H9 (cell line): ENCODE measurements around the gene TRPV6. TPM values are rescaled to one million over a fixed set of nuclear protein-coding genes. Genes with fewer than 3 reads are reported as not detected.

Source experiments
- DNase-seq: peaks from one replicate; pipeline ENCODE4 v3.0.0-alpha.2; 2017
- H2AFZ ChIP-seq: one replicate; pipeline ENCODE4 v1.6.1; 2013; ENCODE audit warnings: mild to moderate bottlenecking, low read length, control low read depth, moderate library complexity
- H2AK5ac ChIP-seq: 2 replicates; pipeline ENCODE4 v1.6.1; 2013; ENCODE audit warnings: low read length, control low read depth, mixed read lengths; ENCODE audit not compliant: insufficient read length
- H2BK120ac ChIP-seq: one replicate; pipeline ENCODE4 v1.6.1; 2013; ENCODE audit warnings: low read depth, mild to moderate bottlenecking, low read length, control low read depth, inconsistent platforms; ENCODE audit not compliant: poor library complexity, severe bottlenecking
- H2BK12ac ChIP-seq: 2 replicates; pipeline ENCODE4 v1.6.1; 2013; ENCODE audit warnings: low read length, control low read depth, mixed read lengths, low read depth; ENCODE audit not compliant: insufficient read length
- H2BK15ac ChIP-seq: 2 replicates; pipeline ENCODE4 v1.6.1; 2013; ENCODE audit warnings: low read depth, low read length, control low read depth
- H2BK20ac ChIP-seq: one replicate; pipeline ENCODE4 v1.6.1; 2013; ENCODE audit warnings: low read depth, mild to moderate bottlenecking, low read length, control low read depth, inconsistent platforms; ENCODE audit not compliant: poor library complexity, severe bottlenecking
- H2BK5ac ChIP-seq: 2 replicates; pipeline ENCODE4 v1.6.1; 2013; ENCODE audit warnings: low read length, control low read depth, mixed read lengths; ENCODE audit not compliant: insufficient read length
- H3K14ac ChIP-seq: 2 replicates; pipeline ENCODE4 v1.6.1; 2013; ENCODE audit warnings: low read length, control low read depth; ENCODE audit not compliant: insufficient read depth
- H3K18ac ChIP-seq: 2 replicates; pipeline ENCODE4 v1.6.1; 2013; ENCODE audit warnings: low read depth, mild to moderate bottlenecking, mixed read lengths, low read length, control low read depth; ENCODE audit not compliant: insufficient read length
- H3K23ac ChIP-seq: 2 replicates; pipeline ENCODE4 v1.6.1; 2013; ENCODE audit warnings: low read length, control low read depth, mixed read lengths, low read depth; ENCODE audit not compliant: insufficient read length
- H3K23me2 ChIP-seq: 2 replicates; pipeline ENCODE4 v1.6.1; 2013; ENCODE audit warnings: low read depth, mild to moderate bottlenecking, mixed read lengths, low read length, control low read depth; ENCODE audit not compliant: insufficient read length, poor library complexity, severe bottlenecking
- H3K27ac ChIP-seq: 2 replicates; pipeline ENCODE4 v1.5.1; 2013; ENCODE audit warnings: low read length, control low read depth, mixed read lengths, low read depth; ENCODE audit not compliant: insufficient read length
- H3K27me3 ChIP-seq: 2 replicates; pipeline ENCODE4 v1.6.1; 2013; ENCODE audit warnings: low read length, control low read depth, inconsistent platforms; ENCODE audit not compliant: insufficient read depth
- H3K4ac ChIP-seq: 2 replicates; pipeline ENCODE4 v1.6.1; 2013; ENCODE audit warnings: low read depth, mild to moderate bottlenecking, control low read depth, inconsistent platforms, low read length, moderate library complexity
- H3K4me1 ChIP-seq: 2 replicates; pipeline ENCODE4 v1.6.1; 2013; ENCODE audit warnings: low read length, control low read depth, inconsistent platforms; ENCODE audit not compliant: insufficient read depth
- H3K4me2 ChIP-seq: 2 replicates; pipeline ENCODE4 v1.6.1; 2013; ENCODE audit warnings: low read length, control low read depth, mixed read lengths; ENCODE audit not compliant: insufficient read length, insufficient read depth
- H3K56ac ChIP-seq: 2 replicates; pipeline ENCODE4 v1.6.1; 2013; ENCODE audit warnings: low read depth, mild to moderate bottlenecking, mixed read lengths, low read length, control low read depth; ENCODE audit not compliant: insufficient read length
- H3K79me1 ChIP-seq: 2 replicates; pipeline ENCODE4 v1.6.1; 2013; ENCODE audit warnings: low read depth, mild to moderate bottlenecking, moderate library complexity, low read length, control low read depth, inconsistent platforms; ENCODE audit not compliant: insufficient read depth, poor library complexity, severe bottlenecking
- H3K79me2 ChIP-seq: 2 replicates; pipeline ENCODE4 v1.6.1; 2013; ENCODE audit warnings: low read length, control low read depth, inconsistent platforms; ENCODE audit not compliant: insufficient read depth
- H3K9ac ChIP-seq: 2 replicates; pipeline ENCODE4 v1.6.1; 2013; ENCODE audit warnings: low read length, control low read depth, mixed read lengths; ENCODE audit not compliant: insufficient read length; ENCODE audit errors: extremely low read depth
- H3K9me3 ChIP-seq: one replicate; pipeline ENCODE4 v1.6.1; 2013; ENCODE audit warnings: low read depth, low read length, inconsistent platforms; ENCODE audit not compliant: control insufficient read depth
- H3T11ph ChIP-seq: one replicate; pipeline ENCODE4 v1.6.1; 2013; ENCODE audit warnings: mild to moderate bottlenecking, low read length, control low read depth, inconsistent platforms
- H4K20me1 ChIP-seq: one replicate; pipeline ENCODE4 v1.6.1; 2013; ENCODE audit not compliant: control insufficient read depth, insufficient read length, insufficient read depth
- H4K5ac ChIP-seq: 2 replicates; pipeline ENCODE4 v1.6.1; 2013; ENCODE audit warnings: low read depth, mild to moderate bottlenecking, mixed read lengths, low read length, control low read depth; ENCODE audit not compliant: insufficient read length
- H4K8ac ChIP-seq: replicated peaks from 2 replicates; pipeline ENCODE4 v1.6.1; 2013; ENCODE audit warnings: low read length, control low read depth, mixed read lengths, low read depth; ENCODE audit not compliant: insufficient read length
- H4K91ac ChIP-seq: 2 replicates; pipeline ENCODE4 v1.6.1; 2013; ENCODE audit warnings: low read depth, mild to moderate bottlenecking, moderate library complexity, mixed read lengths, low read length, control low read depth; ENCODE audit not compliant: insufficient read length
- H3K27ac Mint-ChIP-seq, 3 experiments: 2 replicates in 2 of 3; 3 replicates in 1 of 3; pipeline ENCODE4 v1.8.0; 2020 to 2021; ENCODE audit warnings: mixed read lengths in 3 of 3, mild to moderate bottlenecking in 1 of 3, moderate library complexity in 1 of 3
- H3K27me3 Mint-ChIP-seq: 2 replicates; pipeline ENCODE4 v1.8.0; 2021; ENCODE audit warnings: low read depth, mild to moderate bottlenecking, moderate library complexity, mixed read lengths
- H3K36me3 Mint-ChIP-seq, 3 experiments: 2 replicates in 2 of 3; 3 replicates in 1 of 3; pipeline ENCODE4 v1.8.0; 2020 to 2021; ENCODE audit warnings: low read depth in 3 of 3, mixed read lengths in 3 of 3; ENCODE audit not compliant: insufficient read depth in 1 of 3
- H3K4me1 Mint-ChIP-seq, 2 experiments: 2 replicates each; pipeline ENCODE4 v1.8.0; 2020; ENCODE audit warnings: mixed read lengths in 2 of 2
- H3K4me3 Mint-ChIP-seq, 2 experiments: 2 replicates in 1 of 2; 3 replicates in 1 of 2; pipeline ENCODE4 v1.8.0; 2020 to 2021; ENCODE audit warnings: mild to moderate bottlenecking in 2 of 2, mixed read lengths in 2 of 2, moderate library complexity in 1 of 2
- H3K9me3 Mint-ChIP-seq, 2 experiments: 2 replicates in 1 of 2; 3 replicates in 1 of 2; pipeline ENCODE4 v1.8.0; 2020; ENCODE audit warnings: mild to moderate bottlenecking in 2 of 2, mixed read lengths in 2 of 2, moderate library complexity in 1 of 2
- WGBS: extraction: QIAGEN DNeasy Blood & Tissue Kit; methylation state at CpG from one replicate; pipeline ENCODE4 v1.1.7; 2013; ENCODE audit warnings: missing lambda C conversion rate, low lambda C conversion rate, mixed read lengths; ENCODE audit not compliant: insufficient read length; ENCODE audit errors: extremely low coverage; 5-methylcytosine and 5-hydroxymethylcytosine counted together
- total RNA-seq: library from RNA; stranded (reverse); gene quantifications from 2 replicates; pipeline ENCODE4 v1.2.1, GENCODE V29; 2021
- TF ChIP-seq, protein P1 (sequence below): fragments of 200-600 bp; sonication (generic); conservative IDR thresholded peaks from 3 replicates; pipeline ENCODE4 v1.8.0; 2021; ENCODE audit warnings: antibody characterized with exemption, mild to moderate bottlenecking

TRPV6 gene
- total RNA-seq, 1 experiment from 2014 or later, result 0.61 TPM

DNA sequence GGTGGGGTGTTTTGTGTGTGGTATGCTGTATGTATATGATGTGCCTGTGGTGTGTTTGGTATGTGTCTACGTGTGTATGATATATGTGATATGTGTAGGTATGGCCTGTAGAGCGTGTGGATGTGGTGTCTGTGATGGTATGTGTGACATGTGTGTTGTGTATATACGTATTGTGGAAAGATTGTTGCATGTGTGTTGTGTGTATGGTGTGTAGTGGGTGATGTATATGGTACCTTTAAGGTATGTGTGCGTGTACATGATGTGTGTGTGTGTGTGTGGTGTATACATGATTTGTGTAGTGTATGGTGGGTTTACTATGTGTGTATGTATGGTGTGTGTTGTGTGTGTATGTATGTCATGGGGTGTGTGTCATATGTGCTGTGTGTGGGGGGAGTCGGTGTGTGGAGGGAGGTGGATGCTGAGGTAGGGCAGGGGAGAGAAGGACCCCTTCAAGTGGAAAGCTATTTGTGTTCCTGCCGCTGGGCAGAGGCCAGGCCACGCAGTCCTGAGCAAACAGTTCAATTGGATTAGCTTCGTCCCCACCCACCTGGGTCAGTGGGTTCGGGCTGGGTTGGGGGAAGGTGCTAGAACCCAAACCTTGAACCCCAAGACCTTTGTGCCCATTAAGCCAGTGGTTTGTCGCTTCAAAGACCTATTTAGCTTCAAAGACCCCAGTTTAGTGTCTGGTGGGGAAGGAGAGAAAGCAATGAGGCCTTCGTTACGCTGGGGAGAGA lies 1.9 kb upstream of the TRPV6 start:
- no peak overlapping the region for H3K14ac ChIP-seq
- H3K9me3 Mint-ChIP-seq, result peaks cover 3 to 8% of the 10 kb centered on the region in 2 experiments; a peak in 3 of 5 replicates
- no peak overlapping the region for H3T11ph ChIP-seq
- no peaks in the 10 kb centered on the region; the same call in 1 of the 2 replicates for H3K4me1 ChIP-seq
- H2BK12ac ChIP-seq, result no peak overlapping the region
- DNase-seq, result peak; percentile 11
- no peak overlapping the region for H2BK5ac ChIP-seq
- no peaks in the 10 kb centered on the region for H3K27me3 ChIP-seq
- no peak overlapping the region for H4K8ac ChIP-seq
- no peaks in the 10 kb centered on the region; the same call in 1 of the 2 replicates for H3K79me2 ChIP-seq
- H3K9me3 ChIP-seq, result no peaks in the 10 kb centered on the region
- H3K4me1 Mint-ChIP-seq, result peaks cover 12 to 17% of the 10 kb centered on the region in 2 experiments
- no peaks in the 10 kb centered on the region for H3K79me1 ChIP-seq
- H3K23ac ChIP-seq, result peak overlapping the region; percentile 37
- TF ChIP-seq, protein P1, sequence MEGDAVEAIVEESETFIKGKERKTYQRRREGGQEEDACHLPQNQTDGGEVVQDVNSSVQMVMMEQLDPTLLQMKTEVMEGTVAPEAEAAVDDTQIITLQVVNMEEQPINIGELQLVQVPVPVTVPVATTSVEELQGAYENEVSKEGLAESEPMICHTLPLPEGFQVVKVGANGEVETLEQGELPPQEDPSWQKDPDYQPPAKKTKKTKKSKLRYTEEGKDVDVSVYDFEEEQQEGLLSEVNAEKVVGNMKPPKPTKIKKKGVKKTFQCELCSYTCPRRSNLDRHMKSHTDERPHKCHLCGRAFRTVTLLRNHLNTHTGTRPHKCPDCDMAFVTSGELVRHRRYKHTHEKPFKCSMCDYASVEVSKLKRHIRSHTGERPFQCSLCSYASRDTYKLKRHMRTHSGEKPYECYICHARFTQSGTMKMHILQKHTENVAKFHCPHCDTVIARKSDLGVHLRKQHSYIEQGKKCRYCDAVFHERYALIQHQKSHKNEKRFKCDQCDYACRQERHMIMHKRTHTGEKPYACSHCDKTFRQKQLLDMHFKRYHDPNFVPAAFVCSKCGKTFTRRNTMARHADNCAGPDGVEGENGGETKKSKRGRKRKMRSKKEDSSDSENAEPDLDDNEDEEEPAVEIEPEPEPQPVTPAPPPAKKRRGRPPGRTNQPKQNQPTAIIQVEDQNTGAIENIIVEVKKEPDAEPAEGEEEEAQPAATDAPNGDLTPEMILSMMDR, result no peak
- WGBS, result 100% methylated on average over 2 of the region's 12 CpGs
- H3K4ac ChIP-seq, result no peak overlapping the region
- H4K91ac ChIP-seq, result no peak overlapping the region
- peaks cover 3% of the 10 kb centered on the region for H3K23me2 ChIP-seq
- no peak overlapping the region for H3K27ac ChIP-seq
- no peak overlapping the region for H3K56ac ChIP-seq
- no peak overlapping the region for H3K9ac ChIP-seq
- H3K4me2 ChIP-seq, result no peak overlapping the region
- no peak overlapping the region for H4K5ac ChIP-seq
- H4K20me1 ChIP-seq, result peaks cover 2% of the 10 kb centered on the region
- H2BK15ac ChIP-seq, result no peak overlapping the region; the same call in 1 of the 2 replicates
- H3K27ac Mint-ChIP-seq, result no peak overlapping the region; a peak in 1 of 7 replicates
- H3K27me3 Mint-ChIP-seq, result peaks cover 5% of the 10 kb centered on the region
- H3K4me3 Mint-ChIP-seq, result peak overlapping the region in 1 of 2 experiments; percentile 5; a peak in 1 of 5 replicates
- H2BK120ac ChIP-seq, result no peak overlapping the region
- no peak overlapping the region for H2AFZ ChIP-seq
- H2AK5ac ChIP-seq, result no peak overlapping the region
- peaks cover 0 to 2% (median 0%) of the 10 kb centered on the region in 3 experiments; a peak in 2 of 7 replicates for H3K36me3 Mint-ChIP-seq
- no peak overlapping the region for H3K18ac ChIP-seq
- no peak overlapping the region for H2BK20ac ChIP-seq
